T-cell (primary cell): ENCODE measurements around the gene CCDC74B. TPM values are rescaled to one million over a fixed set of nuclear protein-coding genes. Genes with fewer than 3 reads are reported as not detected.
"Not testable (repeated sequence)": the region's sequence is repeated elsewhere in the genome, so short reads cannot be mapped to it uniquely, and the experiment has no call there.

Experiments
- ATAC-seq, 4 experiments: fragments of 200-7000 bp in 3 of 4; fragments of 150-1000 bp in 1 of 4; cut with Tn5 transposase; replicated peaks in 1 of 4; 1 replicate in 3 of 4; 2 replicates in 1 of 4; pipeline ENCODE4 v1.10.0; 2021; ENCODE audit warnings: moderate library complexity in 3 of 4, mild to moderate bottlenecking in 2 of 4, moderate number of reproducible peaks in 1 of 4
- CTCF ChIA-PET, 2 donors: fragments of 300-600 bp; sonication (Branson Sonifier 250); formaldehyde crosslinking; loops; one replicate each; lab custom pipeline; 2022; ENCODE audit warnings: antibody characterized with exemption in 2 of 2; lab: Charles Lee
- POLR2A ChIA-PET, 2 donors: fragments of 300-600 bp; sonication (Branson Sonifier 250); formaldehyde crosslinking; loops; one replicate each; lab custom pipeline; 2022; ENCODE audit warnings: antibody characterized with exemption in 2 of 2; lab: Charles Lee
- DNase-seq, 35 experiments: peaks; one replicate each; pipeline versions ENCODE4 v3.0.0 to v3.0.0-alpha.2; 2013 to 2023
- H3K27ac ChIP-seq: one replicate; pipeline ENCODE4 v1.5.1; 2013; ENCODE audit warnings: low read length
- H3K27me3 ChIP-seq, 2 experiments: replicated peaks in 1 of 2; 1 replicate in 1 of 2; 2 replicates in 1 of 2; pipeline versions ENCODE4 v1.6.1 to v1.7.0; 2013; ENCODE audit warnings: low read length in 1 of 2, mixed read lengths in 1 of 2; ENCODE audit not compliant: control insufficient read depth in 2 of 2, insufficient read depth in 2 of 2; ENCODE audit errors: extremely low read depth in 1 of 2
- H3K36me3 ChIP-seq, 2 donors: 1 replicate in 1 of 2; 2 replicates in 1 of 2; pipeline versions ENCODE4 v1.6.1 to v1.7.0; 2013; ENCODE audit warnings: low read length in 1 of 2; ENCODE audit not compliant: control insufficient read depth in 2 of 2, insufficient read depth in 1 of 2; ENCODE audit errors: extremely low read depth in 1 of 2
- H3K4me1 ChIP-seq, 2 experiments: 1 replicate in 1 of 2; 2 replicates in 1 of 2; pipeline versions ENCODE4 v1.6.1 to v1.7.0; 2013; ENCODE audit warnings: low read length in 2 of 2, mixed read lengths in 1 of 2; ENCODE audit not compliant: insufficient read depth in 2 of 2, control insufficient read depth in 1 of 2; ENCODE audit errors: extremely low read depth in 1 of 2
- H3K4me3 ChIP-seq, 2 donors: 1 replicate in 1 of 2; 2 replicates in 1 of 2; pipeline versions ENCODE4 v1.5.1 to v1.7.0; 2013; ENCODE audit warnings: mild to moderate bottlenecking in 2 of 2, low read length in 1 of 2, moderate library complexity in 1 of 2; ENCODE audit not compliant: control insufficient read depth in 1 of 2; ENCODE audit errors: extremely low read depth in 1 of 2
- H3K9me3 ChIP-seq: 2 replicates; pipeline ENCODE4 v1.7.0; 2013
- H3K27ac Mint-ChIP-seq, 2 donors: one replicate each; pipeline ENCODE4 v1.8.0; 2020 to 2021; ENCODE audit warnings: mild to moderate bottlenecking in 2 of 2, mixed read lengths in 2 of 2
- H3K27me3 Mint-ChIP-seq, 2 donors: one replicate each; pipeline ENCODE4 v1.8.0; 2021 to 2022; ENCODE audit warnings: mixed read lengths in 2 of 2
- H3K36me3 Mint-ChIP-seq: one replicate; pipeline ENCODE4 v1.8.0; 2021; ENCODE audit warnings: mixed read lengths
- H3K4me1 Mint-ChIP-seq, 3 donors: one replicate each; pipeline ENCODE4 v1.8.0; 2020 to 2022; ENCODE audit warnings: mixed read lengths in 3 of 3, mild to moderate bottlenecking in 1 of 3
- H3K4me3 Mint-ChIP-seq, 3 donors: one replicate each; pipeline ENCODE4 v1.8.0; 2020 to 2022; ENCODE audit warnings: mild to moderate bottlenecking in 3 of 3, mixed read lengths in 3 of 3, moderate library complexity in 3 of 3
- H3K9me3 Mint-ChIP-seq, 3 donors: one replicate each; pipeline ENCODE4 v1.8.0; 2020 to 2022; ENCODE audit warnings: mixed read lengths in 3 of 3
- WGBS: methylation state at CpG from one replicate; pipeline ENCODE4 v1.1.5; 2013; ENCODE audit warnings: missing lambda C conversion rate; ENCODE audit not compliant: insufficient coverage; 5-methylcytosine and 5-hydroxymethylcytosine counted together
- total RNA-seq, 35 experiments: library from RNA in 6 of 35; stranded (reverse) in 6 of 35; fragments of 120-200 nt in 1 of 35; gene quantifications; one replicate each; pipeline versions ENCODE4 v1.2.1 to v1.2.4 and lab custom pipeline; 2013 to 2026

CCDC74B gene
- total RNA-seq, 5 donors from 2014 or later (not counting 1 experiment from before 2014, with no cell fraction given), result 0.42 to 2.0 (median 0.78) TPM; not detected in 1

- POLR2A ChIA-PET, DNase-seq, H3K4me1 Mint-ChIP-seq, H3K4me1 ChIP-seq, H3K4me3 Mint-ChIP-seq, H3K27ac Mint-ChIP-seq, H3K27ac ChIP-seq, ATAC-seq, H3K9me3 ChIP-seq, H3K9me3 Mint-ChIP-seq, H3K36me3 Mint-ChIP-seq, H3K36me3 ChIP-seq, CTCF ChIA-PET, H3K4me3 ChIP-seq, H3K27me3 Mint-ChIP-seq: not testable (repeated sequence)
- WGBS, result 93% methylated on average over 14 of the region's 30 CpGs
- H3K27me3 ChIP-seq, result peaks cover 0 to 16% of the 10 kb centered on the region in 2 experiments
Observed at GRCh38 chr2:130139331-130140280, 5.3 kb downstream of the CCDC74B start.

- H3K27me3 ChIP-seq, result peaks cover 0 to 16% of the 10 kb centered on the region in 2 experiments
- H3K36me3 Mint-ChIP-seq, result not testable (repeated sequence)
Observed at GRCh38 chr2:130138841-130139251, 6.1 kb downstream of the CCDC74B start.

DNA sequence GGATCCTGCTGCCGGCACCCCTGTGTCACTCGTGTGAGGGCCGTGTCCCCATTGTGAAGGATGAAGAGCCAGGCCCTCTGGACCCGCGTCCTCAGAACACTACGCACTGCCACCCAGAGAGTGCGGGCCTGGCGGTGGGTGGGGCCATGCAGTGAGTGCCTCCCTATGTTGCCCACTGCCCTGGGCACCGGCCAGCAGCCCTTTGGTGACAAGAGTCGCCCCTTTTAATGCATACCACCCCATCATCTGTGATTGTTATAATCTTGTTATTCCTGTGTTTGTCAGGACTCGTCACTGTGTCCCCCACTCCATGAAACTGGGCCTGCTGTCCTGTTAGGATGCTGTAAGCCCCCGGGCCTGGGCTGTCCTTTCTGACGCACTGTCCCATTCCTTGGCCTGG, 6.6 kb downstream of the CCDC74B start:
- ATAC-seq, H3K27ac Mint-ChIP-seq, CTCF ChIA-PET, H3K4me1 ChIP-seq, H3K4me3 ChIP-seq, H3K27ac ChIP-seq, H3K36me3 ChIP-seq, H3K36me3 Mint-ChIP-seq, H3K9me3 ChIP-seq, H3K4me1 Mint-ChIP-seq, H3K27me3 Mint-ChIP-seq, POLR2A ChIA-PET, H3K4me3 Mint-ChIP-seq, DNase-seq, H3K9me3 Mint-ChIP-seq: not testable (repeated sequence)
- peaks cover 0 to 13% of the 10 kb centered on the region in 2 experiments for H3K27me3 ChIP-seq
- WGBS, result no CpG with 5 or more reads among the region's 13 CpGs

More at GRCh38 chr2:130138841-130139251, 6.1 kb downstream of the CCDC74B start:
- H3K9me3 Mint-ChIP-seq, H3K4me1 Mint-ChIP-seq, H3K27ac ChIP-seq, H3K9me3 ChIP-seq, ATAC-seq, POLR2A ChIA-PET, H3K27ac Mint-ChIP-seq, H3K27me3 Mint-ChIP-seq, H3K4me3 ChIP-seq, H3K4me1 ChIP-seq, H3K36me3 ChIP-seq, CTCF ChIA-PET, DNase-seq, H3K4me3 Mint-ChIP-seq: not testable (repeated sequence)
- 82% methylated on average over 8 of the region's 15 CpGs for WGBS

DNA sequence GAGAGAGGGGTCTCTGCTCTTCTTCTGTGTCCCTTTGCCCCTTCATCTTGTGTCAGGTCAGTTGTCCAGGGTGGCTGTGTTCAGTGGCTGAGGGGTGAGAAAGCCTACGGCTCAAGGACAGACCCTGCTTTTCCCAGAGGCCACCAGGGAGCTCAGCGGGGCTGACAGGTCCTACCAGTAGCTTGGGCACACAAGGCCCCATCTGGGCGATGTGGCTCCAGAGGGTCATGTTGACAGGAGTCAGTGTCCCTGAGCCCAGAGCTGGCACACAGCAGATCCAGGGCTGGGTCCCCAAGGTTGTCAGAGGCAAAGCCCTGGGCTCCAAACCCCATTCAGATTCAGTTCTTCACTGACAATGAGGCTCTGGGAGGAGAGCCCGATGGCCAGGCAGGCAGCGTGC, 7.8 kb downstream of the CCDC74B start:
- H3K4me1 Mint-ChIP-seq, H3K4me3 ChIP-seq, H3K27ac Mint-ChIP-seq, DNase-seq, H3K4me1 ChIP-seq, H3K27me3 ChIP-seq, H3K36me3 Mint-ChIP-seq, H3K36me3 ChIP-seq, CTCF ChIA-PET, H3K4me3 Mint-ChIP-seq, H3K27ac ChIP-seq, POLR2A ChIA-PET, H3K9me3 ChIP-seq, H3K27me3 Mint-ChIP-seq, ATAC-seq, H3K9me3 Mint-ChIP-seq: not testable (repeated sequence)
- 73% methylated on average over 3 of the region's 5 CpGs for WGBS

DNA sequence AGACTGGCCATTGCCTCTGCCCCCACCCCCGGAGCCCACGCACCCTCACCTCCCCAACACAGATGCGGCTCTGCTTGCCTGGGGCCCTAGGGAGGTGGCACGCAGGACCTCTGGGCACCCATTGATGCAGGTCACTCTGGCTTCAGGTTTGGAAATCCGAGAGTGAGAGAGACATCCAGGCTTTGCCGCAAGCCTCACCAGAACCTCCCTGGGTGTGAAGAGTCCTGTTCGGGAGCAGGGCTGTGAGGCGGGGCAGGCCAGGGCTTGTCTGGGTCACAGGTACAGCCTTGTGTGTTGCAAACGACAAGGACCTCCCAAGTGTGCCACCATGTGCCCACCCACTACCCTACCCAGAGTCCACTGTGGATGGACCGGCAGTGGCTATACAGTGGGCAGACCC, 8.4 kb downstream of the CCDC74B start:
- H3K27ac ChIP-seq, ATAC-seq, POLR2A ChIA-PET, H3K36me3 Mint-ChIP-seq, H3K9me3 ChIP-seq, H3K4me1 ChIP-seq, H3K36me3 ChIP-seq, H3K9me3 Mint-ChIP-seq, H3K4me1 Mint-ChIP-seq, H3K27me3 ChIP-seq, H3K4me3 ChIP-seq, CTCF ChIA-PET, H3K27ac Mint-ChIP-seq, H3K27me3 Mint-ChIP-seq, H3K4me3 Mint-ChIP-seq, DNase-seq: not testable (repeated sequence)
- 95% methylated on average over 5 of the region's 10 CpGs for WGBS

GRCh38 chr2:130135692-130136541, 9.0 kb downstream of the CCDC74B start:
- ChIA-PET POLR2A (no interaction called here), CTCF (no interaction called here)
- Histone ChIP-seq H3K9me3 (no peaks in the 10 kb centered on the region), H3K27me3 (peaks cover 0 to 4% of the 10 kb centered on the region in 2 experiments), H3K4me1 (no peaks in the 10 kb centered on the region), H3K36me3 (no peaks in the 10 kb centered on the region), H3K4me3 (no peak overlapping the region), H3K27ac (no peak overlapping the region)
- Mint-ChIP-seq H3K27me3 (no peaks in the 10 kb centered on the region), H3K9me3 (no peaks in the 10 kb centered on the region), H3K4me1 (peaks cover 2 to 6% (median 3%) of the 10 kb centered on the region in 3 donors), H3K27ac (no peak overlapping the region), H3K4me3 (no peak overlapping the region), H3K36me3 (no peaks in the 10 kb centered on the region)
- 93% methylated on average over 11 of the region's 15 CpGs for WGBS
- no peak for ATAC-seq
- DNase-seq, result no peak
